ENCODE data around the gene ST7.

DNA sequence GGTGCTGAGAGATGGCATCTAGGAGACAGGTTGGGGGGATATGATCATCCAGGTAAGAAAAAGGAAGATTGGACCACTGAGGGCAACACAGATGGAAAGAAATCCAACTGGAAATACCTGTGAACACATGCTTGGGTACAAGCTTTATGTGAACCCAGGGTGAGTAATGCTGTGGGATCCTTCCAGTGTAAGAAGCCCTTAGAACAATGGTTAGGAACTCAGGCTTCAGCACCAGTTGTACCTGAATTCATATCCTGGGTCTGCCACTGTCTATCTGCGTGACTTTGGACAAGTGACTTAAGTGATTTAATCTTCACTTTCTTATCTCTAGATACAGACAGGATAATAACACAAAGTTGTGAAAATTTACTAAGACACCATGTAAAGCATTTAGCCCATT is 131.0 kb downstream of the ST7 start:
- TF ChIP-seq, protein P1, sequence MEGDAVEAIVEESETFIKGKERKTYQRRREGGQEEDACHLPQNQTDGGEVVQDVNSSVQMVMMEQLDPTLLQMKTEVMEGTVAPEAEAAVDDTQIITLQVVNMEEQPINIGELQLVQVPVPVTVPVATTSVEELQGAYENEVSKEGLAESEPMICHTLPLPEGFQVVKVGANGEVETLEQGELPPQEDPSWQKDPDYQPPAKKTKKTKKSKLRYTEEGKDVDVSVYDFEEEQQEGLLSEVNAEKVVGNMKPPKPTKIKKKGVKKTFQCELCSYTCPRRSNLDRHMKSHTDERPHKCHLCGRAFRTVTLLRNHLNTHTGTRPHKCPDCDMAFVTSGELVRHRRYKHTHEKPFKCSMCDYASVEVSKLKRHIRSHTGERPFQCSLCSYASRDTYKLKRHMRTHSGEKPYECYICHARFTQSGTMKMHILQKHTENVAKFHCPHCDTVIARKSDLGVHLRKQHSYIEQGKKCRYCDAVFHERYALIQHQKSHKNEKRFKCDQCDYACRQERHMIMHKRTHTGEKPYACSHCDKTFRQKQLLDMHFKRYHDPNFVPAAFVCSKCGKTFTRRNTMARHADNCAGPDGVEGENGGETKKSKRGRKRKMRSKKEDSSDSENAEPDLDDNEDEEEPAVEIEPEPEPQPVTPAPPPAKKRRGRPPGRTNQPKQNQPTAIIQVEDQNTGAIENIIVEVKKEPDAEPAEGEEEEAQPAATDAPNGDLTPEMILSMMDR (IDR thresholded peaks at IDR 0.05), result no peak
- TF ChIP-seq ZFX (IDR thresholded peaks at IDR 0.05; ENCODE audit: borderline replicate concordance), result no peak

Measured in 22Rv1 (cell line).